HG03342 (cell line): ENCODE data around the gene TENM3.
"Not testable (repeated sequence)": the region's sequence is repeated elsewhere in the genome, so short reads cannot be mapped to it uniquely, and the experiment has no call there.

ENCODE experiments used
- ATAC-seq: cut with Tn5 transposase; IDR thresholded peaks from one replicate; pipeline ENCODE4 v1.9.1; 2021; ENCODE audit warnings: mild to moderate bottlenecking, moderate library complexity; ENCODE audit not compliant: unreplicated experiment

Gene TENM3

DNA sequence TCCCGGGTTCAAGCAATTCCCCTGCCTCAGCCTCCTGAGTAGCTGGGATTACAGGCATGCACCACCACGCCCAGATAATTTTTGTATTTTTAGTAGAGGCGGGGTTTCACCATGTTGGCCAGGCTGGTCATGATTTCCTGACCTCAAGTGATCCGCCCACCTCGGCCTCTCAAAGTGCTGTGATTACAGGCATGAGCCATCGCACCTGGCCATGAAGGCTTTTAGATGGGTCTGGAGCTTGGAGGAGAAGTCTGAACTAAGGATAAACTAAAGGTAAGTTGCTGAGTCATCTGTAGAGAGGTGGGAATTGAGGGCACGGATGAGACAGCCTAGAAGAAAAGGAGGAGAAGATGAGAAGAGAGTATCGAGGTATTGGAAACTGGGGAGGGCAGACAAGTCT lies at the start of gene TENM3:
TENM3 (plus strand) TSS at position 199 of the 400 bp plus-strand sequence. CDS start 80,619 bp downstream, outside the sequence.
- ATAC-seq, result not testable (repeated sequence)

DNA sequence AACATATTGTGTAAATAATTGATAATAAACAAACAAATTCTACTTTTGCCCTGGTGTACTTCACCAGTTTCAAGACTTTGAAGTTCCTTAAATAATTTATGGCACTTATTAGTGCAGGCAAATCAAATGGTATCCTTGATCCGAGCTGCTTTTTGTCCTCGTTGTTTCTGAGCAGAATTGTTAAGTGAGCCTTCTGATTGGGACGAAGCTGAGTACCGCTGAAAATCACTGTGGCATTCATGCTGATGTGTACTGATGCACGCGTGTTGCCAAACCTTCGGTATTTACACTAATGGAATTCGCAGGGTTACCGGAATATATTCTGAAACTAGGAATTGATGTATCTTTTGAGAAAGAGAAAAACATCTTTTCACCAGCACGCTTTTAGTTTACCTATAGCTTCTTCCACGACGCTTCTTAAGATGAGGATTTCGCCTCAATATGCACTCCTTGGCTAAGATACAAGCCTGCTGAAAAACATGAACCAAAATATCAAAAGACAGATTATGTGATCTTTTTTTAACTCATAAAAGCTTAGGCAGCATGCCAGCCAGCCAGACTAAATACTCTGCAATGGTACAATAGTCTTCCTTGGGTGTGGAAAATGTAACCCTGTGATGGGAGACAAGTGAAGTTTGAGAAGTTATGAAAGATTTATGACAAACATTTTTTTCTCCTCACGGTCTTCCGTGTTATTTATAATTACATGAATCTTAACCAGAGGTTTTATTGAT lies 48.9 kb upstream of the TENM3 start:
- no peak for ATAC-seq

DNA sequence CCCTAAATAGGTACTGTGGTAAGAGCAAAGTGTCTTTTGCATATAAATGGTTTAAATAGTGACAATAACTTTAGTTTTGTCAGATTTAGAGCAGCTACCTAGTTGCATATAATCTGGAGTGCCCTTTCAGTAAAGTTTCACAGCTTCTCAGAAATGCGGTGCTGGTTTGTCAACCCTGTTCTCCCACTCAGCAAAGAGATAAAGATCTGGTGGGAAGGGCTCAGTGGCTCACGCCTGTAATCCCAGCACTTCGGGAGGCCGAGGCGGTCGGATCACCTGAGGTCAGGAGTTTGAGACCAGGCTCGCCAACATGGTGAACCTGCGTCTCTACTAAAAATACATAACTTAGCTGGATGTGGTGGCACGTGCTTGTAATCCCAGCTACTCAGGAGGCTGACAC lies 45.6 kb upstream of the TENM3 start:
- ATAC-seq, result no peak

DNA sequence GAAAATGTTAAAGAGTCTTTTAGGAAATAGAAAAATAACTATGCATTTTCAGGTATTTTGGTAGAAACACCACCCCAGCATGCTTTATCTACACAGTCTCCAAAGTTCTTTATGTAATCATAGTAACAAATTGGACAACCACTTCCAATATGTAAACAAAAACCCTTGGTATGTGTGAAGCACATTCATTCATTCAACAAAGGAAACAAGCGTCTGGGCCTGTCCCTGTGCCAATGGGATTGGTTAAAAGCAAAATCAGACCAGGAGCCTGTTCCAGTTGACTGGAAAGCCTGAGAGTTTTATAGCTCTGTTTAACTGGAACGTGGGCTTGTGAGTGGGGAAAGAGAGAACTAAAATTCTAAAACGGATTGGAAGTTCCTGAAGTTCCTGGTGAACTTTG lies 41.3 kb upstream of the TENM3 start:
- no peak for ATAC-seq

DNA sequence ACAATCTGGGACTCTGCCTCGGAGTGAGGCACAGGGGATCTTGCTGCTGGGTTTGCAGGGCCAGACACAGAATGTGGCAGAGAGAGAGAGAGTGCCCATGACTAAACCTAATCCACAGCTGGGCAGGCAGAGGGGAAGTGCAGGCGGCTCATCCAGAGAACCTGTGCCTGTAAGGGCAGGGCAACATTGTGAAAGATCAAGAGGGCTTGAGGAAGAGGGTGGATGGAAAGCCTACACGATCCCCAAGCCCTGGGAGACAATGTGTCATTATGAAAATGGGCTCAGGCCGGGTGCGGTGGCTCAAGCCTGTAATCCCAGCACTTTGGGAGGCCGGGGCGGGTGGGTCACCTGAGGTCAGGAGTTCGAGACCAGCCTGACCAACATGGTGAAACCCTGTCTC lies 40.6 kb upstream of the TENM3 start:
- ATAC-seq, result no peak

DNA sequence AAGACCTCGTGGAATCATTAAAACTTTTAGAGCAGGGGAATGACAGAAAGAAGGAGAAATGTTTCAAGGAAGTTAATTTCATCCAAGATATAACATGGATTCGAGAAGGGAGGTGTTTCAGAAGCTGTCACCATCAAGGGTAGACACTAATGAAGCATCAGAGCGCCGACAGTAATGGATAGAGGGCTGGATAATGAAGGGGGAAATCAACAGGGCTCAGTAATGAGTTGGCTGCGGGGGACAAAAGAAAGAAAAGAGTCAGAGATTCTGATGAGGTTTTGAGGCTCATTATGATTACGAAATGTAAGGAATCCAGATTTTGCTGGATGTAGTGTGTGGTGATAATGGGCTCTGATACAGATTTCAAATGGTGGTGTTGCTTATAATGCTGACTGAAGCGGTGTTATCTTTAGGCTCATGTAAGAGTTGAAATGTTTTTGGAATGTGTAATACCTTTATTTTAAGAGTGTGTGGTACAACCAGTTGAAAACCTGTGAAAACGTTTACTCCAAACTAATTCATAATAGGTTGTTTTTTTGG lies 39.3 kb upstream of the TENM3 start:
- ATAC-seq, result no peak

DNA sequence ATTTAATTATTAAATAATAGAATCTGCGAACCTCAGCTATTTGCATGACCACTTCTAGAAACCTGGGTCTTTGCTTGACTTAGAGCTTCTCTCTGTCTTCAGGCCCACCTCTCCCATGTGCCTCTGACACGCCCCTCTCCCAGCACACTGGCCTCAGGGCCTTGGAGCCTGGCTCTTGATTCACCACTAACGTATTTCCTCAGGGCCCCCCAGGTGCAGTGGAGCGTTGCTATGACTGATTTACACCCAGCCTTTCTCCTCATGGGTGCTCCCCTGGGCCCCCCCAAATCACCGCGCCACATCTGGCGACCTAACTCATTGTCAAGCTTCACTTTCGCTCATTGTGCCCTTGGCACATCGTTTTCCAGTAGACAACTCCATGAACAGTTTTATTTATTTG lies 37.9 kb upstream of the TENM3 start:
- ATAC-seq, result no peak

DNA sequence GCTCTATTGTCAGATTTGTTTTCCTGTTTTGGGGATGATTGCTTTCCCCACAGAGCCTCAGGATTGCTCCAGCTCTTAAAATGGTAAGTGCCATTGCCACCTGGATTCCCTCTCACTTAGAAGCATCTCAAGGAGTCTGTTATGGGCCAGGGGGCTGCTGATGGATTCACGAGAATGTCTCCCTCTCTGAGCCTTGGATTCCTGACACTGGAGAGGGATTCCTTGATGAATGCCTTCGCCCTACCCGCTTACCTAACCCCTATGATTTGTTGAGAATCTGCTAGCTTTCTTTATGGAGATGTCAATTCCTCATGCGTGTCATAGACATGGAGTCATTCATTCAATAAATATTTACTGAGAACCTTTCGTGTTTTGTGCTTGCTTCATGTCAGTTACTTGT lies 36.9 kb upstream of the TENM3 start:
- no peak for ATAC-seq

DNA sequence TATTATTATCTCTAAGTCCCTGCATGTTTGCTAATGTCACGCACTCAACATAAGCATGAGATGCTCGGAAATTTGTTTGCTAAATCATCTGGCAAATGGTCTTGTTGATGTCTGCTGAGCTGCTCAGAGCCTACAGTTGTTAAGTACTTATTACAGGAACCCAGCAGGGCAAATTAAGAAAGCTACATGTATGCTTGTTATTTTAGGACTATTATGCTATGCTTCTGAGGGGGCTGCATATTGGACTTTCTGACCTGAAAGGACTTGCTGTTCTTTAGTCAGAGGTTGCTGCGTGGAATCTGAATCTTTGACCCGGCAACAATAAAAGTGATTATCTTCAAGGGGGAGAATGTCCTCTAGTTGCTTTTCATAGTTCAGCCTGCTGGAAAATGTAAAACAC lies 36.3 kb upstream of the TENM3 start:
- no peak for ATAC-seq

DNA sequence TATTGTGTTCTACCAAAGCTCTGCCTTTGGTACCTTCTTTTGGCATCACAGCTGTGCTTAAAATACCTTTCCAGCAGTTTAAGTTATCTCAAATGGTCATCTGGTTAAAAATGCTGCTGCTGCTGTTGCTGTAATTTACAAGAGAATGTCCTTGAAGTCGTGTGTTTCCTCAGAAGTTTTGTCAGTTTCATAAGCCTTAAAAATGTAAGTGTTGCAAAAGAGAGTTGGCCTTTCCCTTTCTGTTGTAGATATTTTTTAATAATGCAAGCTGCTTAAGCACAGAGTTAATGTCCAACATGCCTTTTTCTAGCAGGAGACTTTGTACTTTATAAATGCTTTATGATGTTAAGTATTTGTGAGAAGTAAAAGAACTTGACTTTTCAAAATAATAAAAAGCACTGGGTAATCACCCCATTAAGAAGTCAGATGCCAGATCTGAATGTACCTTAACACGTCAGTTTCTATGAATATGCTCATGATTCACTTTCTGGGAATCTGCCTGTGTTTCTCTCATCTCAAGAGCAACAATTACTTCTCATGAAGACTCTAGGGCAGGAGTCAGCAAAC lies 35.3 kb upstream of the TENM3 start:
- ATAC-seq, result no peak

DNA sequence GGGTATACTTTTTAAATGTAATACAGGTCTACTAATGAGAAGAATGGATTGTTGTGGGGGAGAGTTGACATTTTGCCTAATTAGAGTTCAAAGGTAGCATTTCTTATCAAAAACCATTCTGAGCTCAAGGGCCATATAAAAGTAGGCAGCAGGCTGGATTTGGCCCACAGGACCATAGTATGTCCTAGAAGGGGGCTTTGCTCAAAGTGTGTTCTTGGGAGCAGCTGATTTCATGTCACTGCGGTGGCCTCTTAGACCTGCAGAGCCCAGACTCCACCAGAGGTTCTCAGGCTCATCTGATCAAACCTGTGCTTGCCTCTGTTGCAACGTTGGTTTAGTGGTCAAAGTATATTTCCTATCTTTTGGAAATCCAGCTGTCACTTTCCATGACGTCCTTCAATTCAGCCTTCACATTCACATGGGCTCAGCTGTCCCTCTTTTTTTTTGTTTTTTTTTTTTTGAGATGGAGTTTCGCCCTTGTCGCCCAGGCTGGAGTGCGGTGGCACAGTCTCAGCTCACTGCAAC lies 34.6 kb upstream of the TENM3 start:
- no peak for ATAC-seq

DNA sequence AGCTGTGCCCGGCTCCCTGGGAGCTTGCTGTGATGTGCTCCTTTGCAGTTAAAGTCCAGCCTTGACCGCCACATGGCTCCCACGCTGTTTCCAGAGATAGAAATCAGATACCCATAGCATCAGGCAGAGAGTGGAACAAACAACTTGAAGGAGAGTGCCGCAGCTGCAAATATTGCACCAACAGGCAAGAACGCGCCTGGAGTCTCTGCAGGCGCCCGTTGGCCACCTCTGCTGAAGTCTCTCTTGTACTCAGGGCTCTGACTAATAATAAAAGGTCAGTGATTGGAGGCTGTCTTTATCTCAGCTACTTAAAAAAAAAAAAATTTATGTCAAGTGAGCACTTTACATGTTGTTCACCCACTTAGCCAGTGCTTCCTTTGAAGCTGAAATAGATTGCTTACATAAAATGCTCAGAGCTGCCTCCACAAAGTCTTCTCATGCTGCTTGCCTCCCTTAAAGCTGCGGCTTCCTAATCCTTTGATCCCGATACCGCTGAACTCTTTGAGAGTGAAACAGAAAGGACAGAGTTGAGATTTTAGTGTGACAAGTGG lies 30.9 kb upstream of the TENM3 start:
- no peak for ATAC-seq

DNA sequence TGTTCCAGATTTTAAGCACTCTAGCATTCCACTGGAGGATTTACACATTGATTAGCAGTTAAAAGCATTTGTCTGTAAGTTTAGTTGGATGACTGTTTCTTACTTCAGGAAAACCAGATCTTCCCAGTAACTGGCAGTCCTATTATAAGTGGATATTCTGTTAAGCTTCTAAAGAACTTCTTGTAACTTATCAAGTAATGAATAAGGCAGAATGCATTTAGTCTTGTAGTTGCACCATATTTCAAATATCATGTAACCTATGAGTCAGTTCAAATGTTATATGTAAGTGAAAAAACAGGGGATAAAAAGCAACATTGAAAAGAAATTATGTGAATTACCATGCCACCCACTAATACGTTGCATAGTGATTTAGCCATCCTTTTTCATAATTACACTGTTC lies 30.2 kb upstream of the TENM3 start:
- ATAC-seq, result no peak

DNA sequence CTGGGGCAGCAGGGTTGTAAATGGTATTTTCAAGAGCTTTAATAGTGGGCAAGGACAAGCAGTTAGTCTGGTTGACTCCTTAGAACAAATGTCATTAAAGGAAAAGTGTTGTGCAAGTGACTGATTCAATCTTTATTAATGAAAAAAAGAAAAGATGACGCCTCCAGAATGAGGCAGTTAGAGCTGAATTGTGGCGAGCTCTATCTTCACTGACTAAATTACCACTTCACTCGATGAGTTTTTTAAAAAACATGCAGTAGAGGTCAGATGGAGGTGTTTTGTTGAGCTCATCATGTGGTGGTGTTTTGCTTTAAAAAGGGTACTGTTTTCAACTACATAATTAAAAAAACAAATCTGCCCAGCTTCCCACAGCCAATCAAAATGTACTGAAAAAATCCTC lies 28.1 kb upstream of the TENM3 start:
- ATAC-seq, result no peak

DNA sequence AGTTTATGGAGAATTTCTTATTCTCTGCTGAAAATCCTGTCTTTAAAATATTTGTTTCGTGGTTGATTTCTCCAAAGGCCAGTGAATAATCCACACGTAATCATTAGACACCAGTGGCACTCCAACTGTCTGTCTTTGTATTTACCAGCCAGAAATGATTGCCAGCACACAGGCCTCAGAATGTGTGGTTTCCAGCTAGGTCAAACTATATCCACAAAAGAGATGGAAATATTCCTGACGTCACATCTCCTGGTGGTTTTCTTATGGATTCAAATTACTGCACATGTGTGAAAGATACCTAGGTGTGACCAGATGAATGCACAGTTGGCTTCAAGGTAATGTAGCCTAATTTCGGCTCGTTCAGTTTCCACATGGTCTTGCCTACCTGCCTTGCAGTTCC lies 27.2 kb upstream of the TENM3 start:
- ATAC-seq, result no peak

DNA sequence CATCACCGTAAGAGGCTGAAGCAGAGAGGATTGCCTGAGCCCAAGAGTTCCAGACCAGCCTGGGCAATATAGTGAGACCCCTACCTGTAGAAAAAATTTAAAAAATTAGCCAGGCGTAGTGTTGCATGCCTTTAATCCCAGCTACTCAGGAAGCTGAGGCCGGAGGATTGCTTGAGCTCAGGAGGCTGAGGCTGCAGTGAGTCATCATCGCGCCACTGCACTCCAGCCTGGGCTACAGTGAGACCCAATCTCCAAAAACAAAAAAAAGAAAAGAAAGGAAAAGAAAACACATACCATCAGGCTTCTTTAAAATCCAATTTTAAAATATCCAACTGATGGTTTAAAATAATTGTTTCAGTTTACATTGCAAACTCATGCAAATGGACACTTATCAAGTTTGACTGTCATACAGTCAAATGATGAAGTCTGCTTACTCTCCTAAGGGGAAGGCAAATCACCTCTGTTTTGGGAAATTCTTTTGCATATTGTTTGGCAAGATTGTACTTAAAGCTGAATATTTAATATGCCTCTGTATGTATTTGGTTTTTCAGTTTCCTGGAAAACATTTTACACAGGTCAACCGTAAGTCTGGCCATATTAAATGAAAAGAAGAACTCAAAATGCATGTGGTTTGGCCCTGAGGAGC lies 23.7 kb upstream of the TENM3 start:
- ATAC-seq, result no peak

DNA sequence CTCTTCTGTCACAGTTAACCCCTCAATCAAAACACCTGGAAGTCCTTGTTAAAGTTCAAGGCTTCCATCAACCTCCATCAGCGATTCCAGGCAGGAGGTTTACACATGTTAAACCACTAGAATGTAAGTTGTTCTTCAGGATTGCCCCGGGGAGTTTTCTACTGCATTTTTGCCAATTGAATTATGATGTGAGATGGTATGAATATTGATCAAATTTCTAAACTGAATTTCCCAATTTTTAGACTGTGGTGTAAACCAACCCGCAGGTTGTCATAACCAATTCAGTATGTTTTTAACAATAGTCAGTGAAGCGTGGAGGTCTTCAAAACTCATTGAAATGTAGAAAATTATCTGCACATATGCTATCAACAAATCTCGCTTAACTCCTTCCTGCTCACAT lies 21.2 kb upstream of the TENM3 start:
- no peak for ATAC-seq

DNA sequence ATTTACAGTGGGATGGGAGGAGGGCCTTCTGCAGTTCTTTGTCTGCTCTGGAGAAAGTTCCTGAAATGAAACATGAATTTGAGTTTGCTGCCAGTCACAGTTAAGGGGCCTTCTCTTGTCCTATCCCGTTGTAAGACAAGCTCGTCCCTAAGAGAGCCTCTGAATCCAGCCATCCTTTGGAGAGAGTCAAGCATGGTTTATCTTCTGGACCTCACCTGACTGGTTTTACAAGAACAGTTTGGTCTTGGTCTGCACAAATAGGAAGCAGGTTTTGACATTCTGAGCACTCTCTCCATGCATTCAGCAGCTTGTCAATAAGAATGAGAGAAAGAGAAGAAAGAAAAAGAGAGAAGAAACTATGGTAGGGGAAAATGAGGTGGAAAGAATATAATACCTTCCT lies 20.4 kb upstream of the TENM3 start:
- no peak for ATAC-seq

DNA sequence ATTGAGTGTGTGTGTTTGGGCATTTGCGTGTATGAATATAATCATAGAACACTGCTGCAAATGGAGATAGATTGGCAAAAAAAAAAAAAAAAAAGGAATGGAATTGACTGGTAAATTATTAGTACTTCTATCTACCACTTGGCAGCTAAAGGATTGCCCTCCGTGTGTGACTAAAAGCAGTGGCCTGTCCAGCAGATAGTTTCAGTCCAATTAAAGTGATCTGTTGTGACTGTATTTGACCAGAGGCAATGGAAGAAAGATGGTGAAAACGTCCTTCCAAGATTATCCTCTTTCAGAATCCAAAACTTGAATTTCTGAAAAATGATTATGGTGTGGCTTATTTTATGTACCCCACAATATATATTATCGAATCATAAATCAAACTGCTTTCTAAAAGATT lies 19.5 kb upstream of the TENM3 start:
- no peak for ATAC-seq

DNA sequence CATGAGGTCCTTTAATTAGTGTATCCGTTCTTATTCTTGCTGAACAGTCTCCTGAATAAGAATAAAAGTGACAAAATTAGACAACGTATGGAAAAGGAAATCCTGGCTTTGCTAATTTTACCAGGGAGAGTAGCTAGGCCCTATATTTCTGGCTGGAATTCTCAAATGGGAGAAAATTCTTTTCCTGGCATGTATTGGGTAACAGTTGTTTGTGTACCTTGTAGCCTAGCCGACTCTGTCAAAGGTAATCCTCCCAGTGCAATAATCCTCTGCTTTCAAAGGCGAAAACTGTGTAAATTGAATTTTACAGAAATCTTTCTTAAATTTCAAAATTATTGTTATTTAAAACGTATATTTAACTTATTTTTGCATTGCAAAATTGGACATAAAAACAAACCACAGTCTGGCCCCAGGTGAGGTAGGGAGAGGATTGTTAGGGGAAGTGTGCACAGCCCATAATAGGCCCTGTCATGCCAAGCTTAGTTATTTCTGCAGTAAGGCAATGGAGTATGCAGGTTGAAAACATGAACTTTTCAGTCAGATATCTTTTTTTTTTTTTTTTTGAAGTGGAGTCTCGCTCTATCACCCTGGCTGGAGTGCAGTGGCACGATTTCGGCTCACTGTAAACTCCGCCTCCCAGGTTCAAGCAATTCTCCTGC lies 18.9 kb upstream of the TENM3 start:
- no peak for ATAC-seq

DNA sequence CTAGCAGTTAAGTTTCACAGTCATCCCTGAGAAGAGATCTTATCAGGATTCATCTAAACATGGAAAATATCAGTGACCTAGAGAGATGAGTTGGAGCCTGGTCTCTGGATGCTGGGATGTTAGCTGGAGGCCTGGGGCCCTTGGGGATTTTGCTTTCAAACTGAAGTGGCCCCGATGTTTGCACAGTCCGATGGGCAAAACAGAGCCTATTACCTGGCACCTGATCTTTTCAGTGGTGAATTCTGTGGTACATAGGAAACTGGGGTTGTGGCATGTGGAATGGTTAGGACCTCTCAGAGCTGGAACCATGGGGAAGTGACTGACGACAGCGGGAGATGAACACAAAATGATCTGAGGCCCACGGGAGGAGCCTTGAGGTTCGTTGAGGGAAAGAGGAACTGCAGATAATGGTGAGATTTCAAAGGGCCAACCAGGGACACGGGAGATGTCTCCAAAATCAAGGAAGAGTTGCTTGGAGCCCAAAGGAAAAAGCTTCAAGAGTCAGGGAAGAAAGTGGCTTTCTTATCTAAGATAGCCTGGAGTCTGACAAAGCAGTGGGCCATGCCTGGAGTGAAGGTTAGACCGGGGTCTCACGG lies 17.8 kb upstream of the TENM3 start:
- ATAC-seq, result no peak
